K562 (cell line): ENCODE measurements around the gene RASAL3. TPM values are rescaled to one million over a fixed set of nuclear protein-coding genes. Genes with fewer than 3 reads are reported as not detected.

ENCODE experiments used
- CBX3 ChIP-seq, 2 experiments: IDR thresholded peaks; 1 replicate in 1 of 2; 2 replicates in 1 of 2; pipeline ENCODE4 v1.6.1; 2012; ENCODE audit warnings: inconsistent platforms in 2 of 2, low read length in 2 of 2, borderline replicate concordance in 1 of 2, control low read depth in 1 of 2
- ESRRB ChIP-seq: fragments of 250-450 bp; sonication (Bioruptor Pico); IDR thresholded peaks from 2 replicates; pipeline ENCODE4 v1.5.0; 2020; ENCODE audit warnings: mild to moderate bottlenecking, moderate library complexity, borderline replicate concordance
- GTF2F1 ChIP-seq: IDR thresholded peaks from 2 replicates; pipeline ENCODE4 v1.6.1; 2011; ENCODE audit warnings: low read depth, low read length, improper control_type of control experiment
- HOXB6 ChIP-seq: fragments of 250-450 bp; sonication (Bioruptor Pico); IDR thresholded peaks from 2 replicates; pipeline ENCODE4 v1.5.1; 2022; ENCODE audit warnings: mild to moderate bottlenecking, borderline replicate concordance
- ILF3 ChIP-seq: fragments of 450-650 bp; IDR thresholded peaks from 2 replicates; pipeline ENCODE4 v1.6.1; 2018; ENCODE audit warnings: antibody characterized with exemption, mild to moderate bottlenecking, moderate library complexity, borderline replicate concordance
- KAT8 ChIP-seq: fragments of 450-650 bp; IDR thresholded peaks from 2 replicates; pipeline ENCODE4 v1.6.1; 2016; ENCODE audit warnings: low read depth, mild to moderate bottlenecking
- MTA2 ChIP-seq: fragments of 450-650 bp; IDR thresholded peaks from 2 replicates; pipeline ENCODE4 v1.6.1; 2016; ENCODE audit warnings: low read depth
- POLR2B ChIP-seq: fragments of 450-650 bp; IDR thresholded peaks from 2 replicates; pipeline ENCODE4 v1.6.1; 2018; ENCODE audit warnings: low read depth; ENCODE audit not compliant: partially characterized antibody
- POLR2G ChIP-seq: fragments of 200-400 bp; formaldehyde crosslinking; IDR thresholded peaks from 2 replicates; pipeline ENCODE4 v1.6.1; 2017; ENCODE audit warnings: low read depth, mild to moderate bottlenecking, antibody characterized with exemption, low read length, moderate library complexity
- RBFOX2 ChIP-seq: fragments of 200-400 bp; formaldehyde crosslinking; IDR thresholded peaks from 2 replicates; pipeline ENCODE4 v1.6.1; 2017; ENCODE audit warnings: low read depth, mild to moderate bottlenecking, low read length, moderate library complexity
- RBM22 ChIP-seq: fragments of 200-400 bp; formaldehyde crosslinking; IDR thresholded peaks from 2 replicates; pipeline ENCODE4 v1.6.1; 2018; ENCODE audit warnings: low read length, low read depth; ENCODE audit not compliant: poor library complexity, severe bottlenecking
- SMARCE1 ChIP-seq: fragments of 450-650 bp; IDR thresholded peaks from 2 replicates; pipeline ENCODE4 v1.7.1; 2016; ENCODE audit warnings: mild to moderate bottlenecking
- TCF7 ChIP-seq: sonication (generic); IDR thresholded peaks from 2 replicates; pipeline ENCODE4 v1.6.1; 2016; ENCODE audit warnings: antibody characterized with exemption, borderline replicate concordance
- ZNF384 ChIP-seq: IDR thresholded peaks from 2 replicates; pipeline ENCODE4 v1.6.1; 2012; ENCODE audit warnings: low read depth, low read length, improper control_type of control experiment
- ZNF561 ChIP-seq: fragments of 450-650 bp; formaldehyde crosslinking; conservative IDR thresholded peaks from 2 replicates; pipeline ENCODE4 v1.4.0; 2020; ENCODE audit warnings: mild to moderate bottlenecking, moderate library complexity
- polyA plus RNA-seq, 8 experiments: library from polyadenylated mRNA; depleted of rRNA in 4 of 8; stranded (reverse) in 5 of 8; unstranded in 3 of 8; fragments of >200 nt; fragmentation: Nextera tagmentation in 2 of 8; fragmentation: Illumina TruSeq in 1 of 8; extraction: Ambion mirVana in 2 of 8; extraction: Trizol in 1 of 8; gene quantifications; 2 replicates each; pipeline versions ENCODE4 v1.2.1 to v1.2.3, GENCODE V29; 2011 to 2014; ENCODE audit warnings: inconsistent platforms in 1 of 8, missing spikeins in 1 of 8
- total RNA-seq, 7 experiments: library from RNA; depleted of rRNA in 6 of 7; stranded (reverse); fragments of >200 nt in 6 of 7; fragmentation: Illumina TruSeq in 2 of 7; extraction: Trizol in 2 of 7; gene quantifications; 2 replicates each; pipeline versions ENCODE4 v1.2.1 to v1.2.3, GENCODE V29; 2011 to 2021; ENCODE audit warnings: low replicate concordance in 1 of 7
- TF ChIP-seq, protein P1 (sequence below): sonication (generic); formaldehyde crosslinking; IDR thresholded peaks from 2 replicates; pipeline ENCODE4 v1.8.0; 2023; ENCODE audit warnings: missing genetic modification reagents, mild to moderate bottlenecking, borderline replicate concordance
- TF ChIP-seq, protein P2 (sequence below): sonication (generic); formaldehyde crosslinking; IDR thresholded peaks from 2 replicates; pipeline ENCODE4 v1.8.1; 2023; ENCODE audit warnings: mild to moderate bottlenecking, missing genetic modification reagents
- TF ChIP-seq, protein P3 (sequence below): fragments of 450-650 bp; IDR thresholded peaks from 2 replicates; pipeline ENCODE4 v1.6.1; 2016; ENCODE audit warnings: missing biosample characterization, missing genetic modification characterization
- TF ChIP-seq, protein P4 (sequence below): sonication (generic); formaldehyde crosslinking; IDR thresholded peaks from 2 replicates; pipeline ENCODE4 v1.8.1; 2023; ENCODE audit warnings: mild to moderate bottlenecking, missing genetic modification reagents, moderate library complexity

RASAL3 gene
- total and polyA plus RNA-seq, 9 of the 15 experiments (the other 6 are each of a cell fraction or from before 2014, with no cell fraction given), result 0.07 to 0.44 TPM; not detected in 7

DNA sequence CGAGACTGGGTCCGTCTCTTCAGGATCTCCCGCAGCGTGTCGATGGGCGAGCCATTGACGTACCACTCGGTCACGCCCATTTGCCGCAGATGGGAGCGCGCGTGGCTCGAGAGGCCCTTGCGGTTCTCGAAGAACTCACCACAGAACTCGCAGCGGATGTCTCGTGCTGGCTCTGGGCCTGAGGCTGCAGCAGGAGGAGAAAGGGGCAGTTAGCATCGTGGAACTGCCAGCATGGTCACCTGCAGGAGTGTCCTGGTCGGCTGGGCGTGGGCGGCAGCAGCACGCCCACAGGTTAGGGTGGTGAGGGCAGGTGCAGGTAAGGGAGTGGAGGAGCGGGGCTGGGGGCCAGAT, 37.0 kb downstream of the RASAL3 start (continued):
- TF ChIP-seq, protein P1, sequence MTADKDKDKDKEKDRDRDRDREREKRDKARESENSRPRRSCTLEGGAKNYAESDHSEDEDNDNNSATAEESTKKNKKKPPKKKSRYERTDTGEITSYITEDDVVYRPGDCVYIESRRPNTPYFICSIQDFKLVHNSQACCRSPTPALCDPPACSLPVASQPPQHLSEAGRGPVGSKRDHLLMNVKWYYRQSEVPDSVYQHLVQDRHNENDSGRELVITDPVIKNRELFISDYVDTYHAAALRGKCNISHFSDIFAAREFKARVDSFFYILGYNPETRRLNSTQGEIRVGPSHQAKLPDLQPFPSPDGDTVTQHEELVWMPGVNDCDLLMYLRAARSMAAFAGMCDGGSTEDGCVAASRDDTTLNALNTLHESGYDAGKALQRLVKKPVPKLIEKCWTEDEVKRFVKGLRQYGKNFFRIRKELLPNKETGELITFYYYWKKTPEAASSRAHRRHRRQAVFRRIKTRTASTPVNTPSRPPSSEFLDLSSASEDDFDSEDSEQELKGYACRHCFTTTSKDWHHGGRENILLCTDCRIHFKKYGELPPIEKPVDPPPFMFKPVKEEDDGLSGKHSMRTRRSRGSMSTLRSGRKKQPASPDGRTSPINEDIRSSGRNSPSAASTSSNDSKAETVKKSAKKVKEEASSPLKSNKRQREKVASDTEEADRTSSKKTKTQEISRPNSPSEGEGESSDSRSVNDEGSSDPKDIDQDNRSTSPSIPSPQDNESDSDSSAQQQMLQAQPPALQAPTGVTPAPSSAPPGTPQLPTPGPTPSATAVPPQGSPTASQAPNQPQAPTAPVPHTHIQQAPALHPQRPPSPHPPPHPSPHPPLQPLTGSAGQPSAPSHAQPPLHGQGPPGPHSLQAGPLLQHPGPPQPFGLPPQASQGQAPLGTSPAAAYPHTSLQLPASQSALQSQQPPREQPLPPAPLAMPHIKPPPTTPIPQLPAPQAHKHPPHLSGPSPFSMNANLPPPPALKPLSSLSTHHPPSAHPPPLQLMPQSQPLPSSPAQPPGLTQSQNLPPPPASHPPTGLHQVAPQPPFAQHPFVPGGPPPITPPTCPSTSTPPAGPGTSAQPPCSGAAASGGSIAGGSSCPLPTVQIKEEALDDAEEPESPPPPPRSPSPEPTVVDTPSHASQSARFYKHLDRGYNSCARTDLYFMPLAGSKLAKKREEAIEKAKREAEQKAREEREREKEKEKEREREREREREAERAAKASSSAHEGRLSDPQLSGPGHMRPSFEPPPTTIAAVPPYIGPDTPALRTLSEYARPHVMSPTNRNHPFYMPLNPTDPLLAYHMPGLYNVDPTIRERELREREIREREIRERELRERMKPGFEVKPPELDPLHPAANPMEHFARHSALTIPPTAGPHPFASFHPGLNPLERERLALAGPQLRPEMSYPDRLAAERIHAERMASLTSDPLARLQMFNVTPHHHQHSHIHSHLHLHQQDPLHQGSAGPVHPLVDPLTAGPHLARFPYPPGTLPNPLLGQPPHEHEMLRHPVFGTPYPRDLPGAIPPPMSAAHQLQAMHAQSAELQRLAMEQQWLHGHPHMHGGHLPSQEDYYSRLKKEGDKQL (CRISPR knock-in tag), result no peak
- TF ChIP-seq ESRRB (CRISPR knock-in tag) (no peak), POLR2B (no peak), MTA2 (no peak), KAT8 (no peak), GTF2F1 (no peak), ZNF384 (no peak), SMARCE1 (no peak), RBFOX2 (peak; percentile 52), ILF3 (no peak), POLR2G (peak; percentile 39), HOXB6 (no peak), TCF7 (no peak), ZNF561 (CRISPR knock-in tag) (no peak), CBX3 (IDR thresholded peaks at IDR 0.05; ENCODE audit: borderline replicate concordance in 1 of 2, low read length in 2 of 2) (no peak), RBM22 (peak; percentile 62)
- TF ChIP-seq, protein P2, sequence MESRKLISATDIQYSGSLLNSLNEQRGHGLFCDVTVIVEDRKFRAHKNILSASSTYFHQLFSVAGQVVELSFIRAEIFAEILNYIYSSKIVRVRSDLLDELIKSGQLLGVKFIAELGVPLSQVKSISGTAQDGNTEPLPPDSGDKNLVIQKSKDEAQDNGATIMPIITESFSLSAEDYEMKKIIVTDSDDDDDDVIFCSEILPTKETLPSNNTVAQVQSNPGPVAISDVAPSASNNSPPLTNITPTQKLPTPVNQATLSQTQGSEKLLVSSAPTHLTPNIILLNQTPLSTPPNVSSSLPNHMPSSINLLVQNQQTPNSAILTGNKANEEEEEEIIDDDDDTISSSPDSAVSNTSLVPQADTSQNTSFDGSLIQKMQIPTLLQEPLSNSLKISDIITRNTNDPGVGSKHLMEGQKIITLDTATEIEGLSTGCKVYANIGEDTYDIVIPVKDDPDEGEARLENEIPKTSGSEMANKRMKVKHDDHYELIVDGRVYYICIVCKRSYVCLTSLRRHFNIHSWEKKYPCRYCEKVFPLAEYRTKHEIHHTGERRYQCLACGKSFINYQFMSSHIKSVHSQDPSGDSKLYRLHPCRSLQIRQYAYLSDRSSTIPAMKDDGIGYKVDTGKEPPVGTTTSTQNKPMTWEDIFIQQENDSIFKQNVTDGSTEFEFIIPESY, result peak; percentile 41; the same call in 1 of the 2 replicates
- TF ChIP-seq, protein P3, sequence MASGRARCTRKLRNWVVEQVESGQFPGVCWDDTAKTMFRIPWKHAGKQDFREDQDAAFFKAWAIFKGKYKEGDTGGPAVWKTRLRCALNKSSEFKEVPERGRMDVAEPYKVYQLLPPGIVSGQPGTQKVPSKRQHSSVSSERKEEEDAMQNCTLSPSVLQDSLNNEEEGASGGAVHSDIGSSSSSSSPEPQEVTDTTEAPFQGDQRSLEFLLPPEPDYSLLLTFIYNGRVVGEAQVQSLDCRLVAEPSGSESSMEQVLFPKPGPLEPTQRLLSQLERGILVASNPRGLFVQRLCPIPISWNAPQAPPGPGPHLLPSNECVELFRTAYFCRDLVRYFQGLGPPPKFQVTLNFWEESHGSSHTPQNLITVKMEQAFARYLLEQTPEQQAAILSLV, result no peak
- TF ChIP-seq, protein P4, sequence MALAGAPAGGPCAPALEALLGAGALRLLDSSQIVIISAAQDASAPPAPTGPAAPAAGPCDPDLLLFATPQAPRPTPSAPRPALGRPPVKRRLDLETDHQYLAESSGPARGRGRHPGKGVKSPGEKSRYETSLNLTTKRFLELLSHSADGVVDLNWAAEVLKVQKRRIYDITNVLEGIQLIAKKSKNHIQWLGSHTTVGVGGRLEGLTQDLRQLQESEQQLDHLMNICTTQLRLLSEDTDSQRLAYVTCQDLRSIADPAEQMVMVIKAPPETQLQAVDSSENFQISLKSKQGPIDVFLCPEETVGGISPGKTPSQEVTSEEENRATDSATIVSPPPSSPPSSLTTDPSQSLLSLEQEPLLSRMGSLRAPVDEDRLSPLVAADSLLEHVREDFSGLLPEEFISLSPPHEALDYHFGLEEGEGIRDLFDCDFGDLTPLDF (CRISPR knock-in tag), result no peak
